HCT116 (cell line): ENCODE results near the gene DAND5. TPM values are rescaled to one million over a fixed set of nuclear protein-coding genes. Genes with fewer than 3 reads are reported as not detected.

Experiments
- ATAC-seq: fragments of 200-7000 bp; cut with Tn5 transposase; 2 replicates; pipeline ENCODE4 v1.9.1; 2020; ENCODE audit warnings: mild to moderate bottlenecking, moderate library complexity
- BruUV-seq: library from RNA; stranded (reverse); fragments of 400-500 nt; replicated peaks from 2 replicates; lab custom pipeline; 2021; lab: Mats Ljungman, UMichigan
- CTCF ChIA-PET: fragments of 300-600 bp; sonication (Branson Sonifier 250); formaldehyde crosslinking; loops from one replicate; lab custom pipeline; 2021; ENCODE audit warnings: antibody characterized with exemption; lab: Charles Lee
- POLR2A ChIA-PET: fragments of 300-600, 350-600 bp; sonication (Branson Sonifier 250); formaldehyde crosslinking; loops from one replicate; lab custom pipeline; 2021; ENCODE audit warnings: antibody characterized with exemption; lab: Charles Lee
- RAD21 ChIA-PET, 2 experiments: fragments of 300-600 bp; sonication (Branson Sonifier 250); formaldehyde crosslinking; loops; one replicate each; lab custom pipeline; 2023; ENCODE audit warnings: low total read pairs in 2 of 2; ENCODE audit not compliant: uncharacterized antibody in 2 of 2, unreplicated experiment in 2 of 2, low non-redundant PET in 1 of 2; lab: Charles Lee
- DNase-seq: peaks from one replicate; pipeline ENCODE4 v3.0.0-alpha.2; 2010; ENCODE audit warnings: low read depth, low spot score
- H2AFZ ChIP-seq: fragments of 200-600 bp; shearing (Covaris generic), sonication (generic); 2 replicates; pipeline ENCODE4 v1.6.1; 2017; ENCODE audit warnings: low read depth, mixed run types, mixed read lengths, antibody characterized with exemption, low read length; ENCODE audit not compliant: poor library complexity, severe bottlenecking
- H3K27ac ChIP-seq: 2 replicates; pipeline ENCODE4 v1.5.1; 2012; ENCODE audit warnings: low read depth, low read length
- H3K27me3 ChIP-seq: fragments of 200-600 bp; sonication (generic); 2 replicates; pipeline ENCODE4 v1.6.1; 2016; ENCODE audit warnings: mixed run types, low read length, mixed read lengths; ENCODE audit not compliant: insufficient read depth
- H3K36me3 ChIP-seq, 2 experiments: fragments of 200-500 bp in 1 of 2; fragments of 200-600 bp in 1 of 2; sonication (Bioruptor generic) in 1 of 2; sonication (generic) in 1 of 2; 2 replicates each; pipeline versions ENCODE4 v1.5.1 to v1.6.1; 2014 to 2016; ENCODE audit warnings: low read length in 2 of 2, inconsistent platforms in 1 of 2, mixed read lengths in 1 of 2, mixed run types in 1 of 2; ENCODE audit not compliant: insufficient read depth in 2 of 2, control insufficient read depth in 1 of 2
- H3K4me1 ChIP-seq, 2 experiments: fragments of 200-600 bp in 1 of 2; sonication (generic) in 1 of 2; 2 replicates each; pipeline versions ENCODE4 v1.5.1 to v1.6.1; 2012 to 2017; ENCODE audit warnings: low read length in 2 of 2, inconsistent platforms in 1 of 2, mild to moderate bottlenecking in 1 of 2, mixed read lengths in 1 of 2, mixed run types in 1 of 2, moderate library complexity in 1 of 2; ENCODE audit not compliant: insufficient read depth in 2 of 2, control insufficient read depth in 1 of 2
- H3K4me2 ChIP-seq: fragments of 200-600 bp; sonication (generic); 2 replicates; pipeline ENCODE4 v1.6.1; 2017; ENCODE audit warnings: mixed run types, low read length, mixed read lengths
- H3K4me3 ChIP-seq, 2 experiments: fragments of 200-600 bp in 1 of 2; sonication (generic) in 1 of 2; replicated peaks in 1 of 2; 2 replicates each; pipeline ENCODE4 v1.5.1; 2011 to 2016; ENCODE audit warnings: low read length in 2 of 2, control low read depth in 1 of 2, low read depth in 1 of 2, mild to moderate bottlenecking in 1 of 2, mixed read lengths in 1 of 2, mixed run types in 1 of 2
- H3K79me2 ChIP-seq: fragments of 200-600 bp; sonication (generic); 2 replicates; pipeline ENCODE4 v1.6.1; 2017; ENCODE audit warnings: mild to moderate bottlenecking, mixed run types, low read length, moderate library complexity, mixed read lengths; ENCODE audit not compliant: insufficient read depth
- H3K9ac ChIP-seq: fragments of 200-600 bp; sonication (generic); 2 replicates; pipeline ENCODE4 v1.6.1; 2016; ENCODE audit warnings: low read length, mixed read lengths
- H3K9me2 ChIP-seq: fragments of 200-600 bp; sonication (generic), shearing (Covaris generic); 2 replicates; pipeline ENCODE4 v1.6.1; 2017; ENCODE audit warnings: mixed run types, mild to moderate bottlenecking, moderate library complexity; ENCODE audit not compliant: insufficient read depth
- H3K9me3 ChIP-seq, 2 experiments: fragments of 200-500 bp in 1 of 2; fragments of 200-600 bp in 1 of 2; sonication (Bioruptor generic) in 1 of 2; sonication (generic) in 1 of 2; 2 replicates each; pipeline ENCODE4 v1.6.1; 2014 to 2017; ENCODE audit warnings: low read length in 2 of 2, mixed read lengths in 2 of 2, inconsistent platforms in 1 of 2, low read depth in 1 of 2, mild to moderate bottlenecking in 1 of 2, mixed run types in 1 of 2, moderate library complexity in 1 of 2; ENCODE audit not compliant: control insufficient read depth in 1 of 2, insufficient read depth in 1 of 2
- H4K20me1 ChIP-seq: fragments of 200-600 bp; sonication (generic), shearing (Covaris generic); 2 replicates; pipeline ENCODE4 v1.6.1; 2017; ENCODE audit warnings: mixed run types, mild to moderate bottlenecking, moderate library complexity; ENCODE audit not compliant: insufficient read depth
- ATF3 ChIP-seq: IDR thresholded peaks from 2 replicates; pipeline ENCODE4 v1.6.1; 2012
- EGR1 ChIP-seq: IDR thresholded peaks from 2 replicates; pipeline ENCODE4 v1.6.1; 2012; ENCODE audit warnings: low read depth
- ELF1 ChIP-seq: IDR thresholded peaks from 2 replicates; pipeline ENCODE4 v1.6.1; 2012; ENCODE audit warnings: low read depth, borderline replicate concordance
- EZH2phosphoT487 ChIP-seq: fragments of 200-600 bp; IDR thresholded peaks from 2 replicates; pipeline ENCODE4 v1.6.1; 2018; ENCODE audit warnings: antibody characterized with exemption, borderline replicate concordance
- FOSL1 ChIP-seq: IDR thresholded peaks from 2 replicates; pipeline ENCODE4 v1.6.1; 2012; ENCODE audit warnings: low read depth
- JUND ChIP-seq: IDR thresholded peaks from 2 replicates; pipeline ENCODE4 v1.6.1; 2012
- POLR2A ChIP-seq: IDR thresholded peaks from 2 replicates; pipeline ENCODE4 v1.7.0; 2011; ENCODE audit warnings: borderline replicate concordance; ENCODE audit not compliant: insufficient read depth, insufficient read length; ENCODE audit errors: extremely low read depth
- RAD21 ChIP-seq: IDR thresholded peaks from 2 replicates; pipeline ENCODE4 v1.6.1; 2012; ENCODE audit warnings: low read depth, mild to moderate bottlenecking
- SP1 ChIP-seq: IDR thresholded peaks from 2 replicates; pipeline ENCODE4 v1.6.1; 2012; ENCODE audit warnings: low read depth
- YY1 ChIP-seq: IDR thresholded peaks from 2 replicates; pipeline ENCODE4 v1.6.1; 2011; ENCODE audit warnings: low read length, low read depth, moderate library complexity, mild to moderate bottlenecking; ENCODE audit not compliant: insufficient replicate concordance; ENCODE audit errors: extremely low read depth
- ZBTB33 ChIP-seq: IDR thresholded peaks from 2 replicates; pipeline ENCODE4 v1.6.1; 2011; ENCODE audit warnings: mild to moderate bottlenecking, low read length, moderate library complexity; ENCODE audit not compliant: insufficient replicate concordance; ENCODE audit errors: extremely low read depth
- ZNF274 ChIP-seq: fragments of 200-500 bp; sonication (Bioruptor generic); IDR thresholded peaks from 2 replicates; pipeline ENCODE4 v1.6.1; 2014; ENCODE audit warnings: mild to moderate bottlenecking, low read depth, low read length, inconsistent platforms
- intact Hi-C: fragments of 100-400 bp; cut with micrococcal nuclease; formaldehyde crosslinking; loops from 2 replicates; pipeline ENCODE4 v1.10.0; 2022
- total RNA-seq: library from RNA; stranded (reverse); gene quantifications from one replicate; pipeline ENCODE4 v1.2.1, GENCODE V29; 2021; ENCODE audit not compliant: unreplicated experiment
- TF ChIP-seq, protein P1 (sequence below), 3 experiments: fragments of 200-600 bp in 1 of 3; sonication (generic) in 1 of 3; IDR thresholded peaks in 2 of 3; conservative IDR thresholded peaks in 1 of 3; 2 replicates each; pipeline ENCODE4 v1.5.1; 2012 to 2017; ENCODE audit warnings: low read depth in 2 of 3, low read length in 2 of 3, antibody characterized with exemption in 1 of 3, borderline replicate concordance in 1 of 3, control low read depth in 1 of 3, mild to moderate bottlenecking in 1 of 3, mixed read lengths in 1 of 3, mixed run types in 1 of 3, moderate library complexity in 1 of 3; ENCODE audit not compliant: insufficient read depth in 1 of 3
- TF ChIP-seq, protein P2 (sequence below): IDR thresholded peaks from 2 replicates; pipeline ENCODE4 v1.6.1; 2012; ENCODE audit warnings: low read depth

The DAND5 gene
- total RNA-seq, 1 experiment from 2014 or later = 0.25 TPM

DNA sequence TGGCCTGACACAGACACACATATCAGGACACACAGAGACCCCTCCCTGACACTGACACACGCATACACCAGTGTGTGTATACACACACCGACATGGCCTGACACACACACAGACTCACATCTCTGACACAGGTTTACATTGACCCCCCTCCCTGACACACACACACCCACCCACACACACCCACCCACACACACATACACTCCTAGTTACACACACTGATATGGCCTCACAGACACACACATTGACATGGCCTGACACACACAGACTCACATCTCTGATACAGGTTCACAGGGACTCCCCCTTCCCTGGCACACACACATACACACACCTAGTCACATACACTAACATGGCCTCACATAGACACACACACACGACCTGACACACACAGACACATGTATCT, 21.5 kb downstream of the DAND5 start:
- no peak overlapping the region for H3K4me3 ChIP-seq
- no peak overlapping the region for H3K9ac ChIP-seq
- no peaks in the 10 kb centered on the region for H3K9me3 ChIP-seq
- no peaks in the 10 kb centered on the region for H3K27me3 ChIP-seq
- no peaks in the 10 kb centered on the region for H4K20me1 ChIP-seq
- no peaks in the 10 kb centered on the region for H3K36me3 ChIP-seq
- ATAC-seq (no peak), DNase-seq (no peak)
- no peaks in the 10 kb centered on the region for H3K9me2 ChIP-seq
- H3K4me2 ChIP-seq = no peak overlapping the region
- peaks cover 2 to 10% of the 10 kb centered on the region in 2 experiments; a peak in 3 of 4 replicates for H3K4me1 ChIP-seq
- no peak for TF ChIP-seq EGR1
- TF ChIP-seq, protein P1, sequence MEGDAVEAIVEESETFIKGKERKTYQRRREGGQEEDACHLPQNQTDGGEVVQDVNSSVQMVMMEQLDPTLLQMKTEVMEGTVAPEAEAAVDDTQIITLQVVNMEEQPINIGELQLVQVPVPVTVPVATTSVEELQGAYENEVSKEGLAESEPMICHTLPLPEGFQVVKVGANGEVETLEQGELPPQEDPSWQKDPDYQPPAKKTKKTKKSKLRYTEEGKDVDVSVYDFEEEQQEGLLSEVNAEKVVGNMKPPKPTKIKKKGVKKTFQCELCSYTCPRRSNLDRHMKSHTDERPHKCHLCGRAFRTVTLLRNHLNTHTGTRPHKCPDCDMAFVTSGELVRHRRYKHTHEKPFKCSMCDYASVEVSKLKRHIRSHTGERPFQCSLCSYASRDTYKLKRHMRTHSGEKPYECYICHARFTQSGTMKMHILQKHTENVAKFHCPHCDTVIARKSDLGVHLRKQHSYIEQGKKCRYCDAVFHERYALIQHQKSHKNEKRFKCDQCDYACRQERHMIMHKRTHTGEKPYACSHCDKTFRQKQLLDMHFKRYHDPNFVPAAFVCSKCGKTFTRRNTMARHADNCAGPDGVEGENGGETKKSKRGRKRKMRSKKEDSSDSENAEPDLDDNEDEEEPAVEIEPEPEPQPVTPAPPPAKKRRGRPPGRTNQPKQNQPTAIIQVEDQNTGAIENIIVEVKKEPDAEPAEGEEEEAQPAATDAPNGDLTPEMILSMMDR (IDR thresholded peaks at IDR 0.05 in 2 of 3, conservative IDR thresholded peaks at IDR 0.05 in 1 of 3; ENCODE audit: borderline replicate concordance in 1 of 3, insufficient read depth in 1 of 3, low read depth in 2 of 3, low read length in 2 of 3) = no peak
- no peak for TF ChIP-seq POLR2A
- TF ChIP-seq SP1 = no peak
- TF ChIP-seq, protein P2, sequence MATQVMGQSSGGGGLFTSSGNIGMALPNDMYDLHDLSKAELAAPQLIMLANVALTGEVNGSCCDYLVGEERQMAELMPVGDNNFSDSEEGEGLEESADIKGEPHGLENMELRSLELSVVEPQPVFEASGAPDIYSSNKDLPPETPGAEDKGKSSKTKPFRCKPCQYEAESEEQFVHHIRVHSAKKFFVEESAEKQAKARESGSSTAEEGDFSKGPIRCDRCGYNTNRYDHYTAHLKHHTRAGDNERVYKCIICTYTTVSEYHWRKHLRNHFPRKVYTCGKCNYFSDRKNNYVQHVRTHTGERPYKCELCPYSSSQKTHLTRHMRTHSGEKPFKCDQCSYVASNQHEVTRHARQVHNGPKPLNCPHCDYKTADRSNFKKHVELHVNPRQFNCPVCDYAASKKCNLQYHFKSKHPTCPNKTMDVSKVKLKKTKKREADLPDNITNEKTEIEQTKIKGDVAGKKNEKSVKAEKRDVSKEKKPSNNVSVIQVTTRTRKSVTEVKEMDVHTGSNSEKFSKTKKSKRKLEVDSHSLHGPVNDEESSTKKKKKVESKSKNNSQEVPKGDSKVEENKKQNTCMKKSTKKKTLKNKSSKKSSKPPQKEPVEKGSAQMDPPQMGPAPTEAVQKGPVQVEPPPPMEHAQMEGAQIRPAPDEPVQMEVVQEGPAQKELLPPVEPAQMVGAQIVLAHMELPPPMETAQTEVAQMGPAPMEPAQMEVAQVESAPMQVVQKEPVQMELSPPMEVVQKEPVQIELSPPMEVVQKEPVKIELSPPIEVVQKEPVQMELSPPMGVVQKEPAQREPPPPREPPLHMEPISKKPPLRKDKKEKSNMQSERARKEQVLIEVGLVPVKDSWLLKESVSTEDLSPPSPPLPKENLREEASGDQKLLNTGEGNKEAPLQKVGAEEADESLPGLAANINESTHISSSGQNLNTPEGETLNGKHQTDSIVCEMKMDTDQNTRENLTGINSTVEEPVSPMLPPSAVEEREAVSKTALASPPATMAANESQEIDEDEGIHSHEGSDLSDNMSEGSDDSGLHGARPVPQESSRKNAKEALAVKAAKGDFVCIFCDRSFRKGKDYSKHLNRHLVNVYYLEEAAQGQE = no peak
- no peak for TF ChIP-seq JUND
- no peak for TF ChIP-seq YY1
- TF ChIP-seq ZNF274 = no peak
- no peak for TF ChIP-seq ELF1
- TF ChIP-seq EZH2phosphoT487 = no peak
- TF ChIP-seq RAD21 = no peak
- TF ChIP-seq ATF3 = no peak
- no peak for TF ChIP-seq ZBTB33
- TF ChIP-seq FOSL1 = no peak
- intact Hi-C loops = no loop called here
- POLR2A ChIA-PET = no interaction called here
- CTCF ChIA-PET = no interaction called here
- H2AFZ ChIP-seq = no peak overlapping the region
- no TSS peak for BruUV-seq
- RAD21 ChIA-PET = no interaction called here
- no peak overlapping the region for H3K27ac ChIP-seq
- no peaks in the 10 kb centered on the region for H3K79me2 ChIP-seq
